Brain microvascular endothelial cell (primary cell): ENCODE results near the gene TNS1.

Experiments used
- DNase-seq: peaks from one replicate; pipeline ENCODE4 v3.0.0-alpha.2; 2020
- H3K27ac ChIP-seq: fragments of 250-450 bp; sonication (Bioruptor Pico); 2 replicates; pipeline ENCODE4 v1.5.1; 2020; ENCODE audit warnings: mild to moderate bottlenecking, moderate library complexity
- H3K27me3 ChIP-seq: fragments of 250-450 bp; sonication (Bioruptor Pico); replicated peaks from 2 replicates; pipeline ENCODE4 v1.5.1; 2020; ENCODE audit warnings: mild to moderate bottlenecking
- H3K36me3 ChIP-seq: fragments of 250-450 bp; sonication (Bioruptor Pico); replicated peaks from 2 replicates; pipeline ENCODE4 v1.5.1; 2020; ENCODE audit warnings: mild to moderate bottlenecking
- H3K4me3 ChIP-seq: 2 replicates; pipeline ENCODE4 v1.5.1; 2011; ENCODE audit warnings: low read depth, mild to moderate bottlenecking, control low read depth, low read length, moderate library complexity
- in situ Hi-C: cut with HindIII; loops from 2 replicates; pipeline ENCODE4 v1.10.0; 2017; ENCODE audit warnings: low sequenced_read_pairs, low pct_ligation_motif_present
- TF ChIP-seq, protein P1 (sequence below): IDR thresholded peaks from 2 replicates; pipeline ENCODE4 v1.5.1; 2011; ENCODE audit warnings: low read depth, mild to moderate bottlenecking, moderate library complexity, low read length, control low read depth, inconsistent platforms; ENCODE audit errors: missing control alignments

The TNS1 gene

DNA sequence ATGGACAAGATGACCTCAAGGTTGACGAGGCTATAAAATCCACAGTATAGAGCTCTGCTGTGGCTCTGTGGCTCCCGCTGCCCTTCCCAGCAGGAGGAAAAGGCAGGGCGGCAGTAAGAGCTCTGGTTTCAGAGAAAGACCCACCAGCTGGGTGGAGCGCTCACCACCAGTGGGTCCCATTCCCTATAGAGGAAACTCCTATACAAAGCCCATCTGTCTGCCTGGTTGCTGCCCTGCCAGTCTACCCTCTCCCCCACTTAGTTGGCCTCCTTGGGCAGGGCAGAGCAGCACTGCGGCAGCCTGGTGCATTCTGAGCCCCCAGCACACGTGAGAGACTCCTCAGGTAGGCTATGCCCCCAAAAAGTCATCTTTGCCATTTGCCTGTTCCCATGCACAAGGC, 26.5 kb downstream of the TNS1 start:
- TF ChIP-seq, protein P1, sequence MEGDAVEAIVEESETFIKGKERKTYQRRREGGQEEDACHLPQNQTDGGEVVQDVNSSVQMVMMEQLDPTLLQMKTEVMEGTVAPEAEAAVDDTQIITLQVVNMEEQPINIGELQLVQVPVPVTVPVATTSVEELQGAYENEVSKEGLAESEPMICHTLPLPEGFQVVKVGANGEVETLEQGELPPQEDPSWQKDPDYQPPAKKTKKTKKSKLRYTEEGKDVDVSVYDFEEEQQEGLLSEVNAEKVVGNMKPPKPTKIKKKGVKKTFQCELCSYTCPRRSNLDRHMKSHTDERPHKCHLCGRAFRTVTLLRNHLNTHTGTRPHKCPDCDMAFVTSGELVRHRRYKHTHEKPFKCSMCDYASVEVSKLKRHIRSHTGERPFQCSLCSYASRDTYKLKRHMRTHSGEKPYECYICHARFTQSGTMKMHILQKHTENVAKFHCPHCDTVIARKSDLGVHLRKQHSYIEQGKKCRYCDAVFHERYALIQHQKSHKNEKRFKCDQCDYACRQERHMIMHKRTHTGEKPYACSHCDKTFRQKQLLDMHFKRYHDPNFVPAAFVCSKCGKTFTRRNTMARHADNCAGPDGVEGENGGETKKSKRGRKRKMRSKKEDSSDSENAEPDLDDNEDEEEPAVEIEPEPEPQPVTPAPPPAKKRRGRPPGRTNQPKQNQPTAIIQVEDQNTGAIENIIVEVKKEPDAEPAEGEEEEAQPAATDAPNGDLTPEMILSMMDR: no peak
- H3K4me3 ChIP-seq: no peak overlapping the region
- DNase-seq: no peak
- in situ Hi-C loops: no loop called here
- H3K36me3 ChIP-seq: no peaks in the 10 kb centered on the region
- no peak overlapping the region for H3K27ac ChIP-seq
- H3K27me3 ChIP-seq: no peaks in the 10 kb centered on the region

DNA sequence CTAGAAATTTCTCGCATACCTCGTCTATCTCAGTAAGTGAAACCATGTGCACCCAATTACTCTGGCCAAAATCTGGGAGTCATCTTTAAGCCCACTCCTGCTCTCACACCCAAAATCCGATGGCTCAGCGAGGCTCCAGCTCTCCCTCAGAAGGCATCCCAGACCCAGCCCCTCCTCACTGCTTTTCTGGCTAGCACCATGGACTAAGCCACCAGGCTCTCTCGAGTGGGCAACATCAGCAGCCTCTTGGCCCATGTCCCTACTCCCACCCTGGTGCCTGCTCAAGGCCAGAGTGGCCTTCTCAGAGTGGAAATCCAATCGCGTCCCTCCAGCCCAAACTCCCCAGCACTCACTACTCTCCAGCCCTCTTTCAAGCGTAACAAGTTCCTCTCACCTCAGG, 27.2 kb downstream of the TNS1 start:
- in situ Hi-C loops: no loop called here
- Histone ChIP-seq H3K27ac (no peak overlapping the region), H3K36me3 (no peaks in the 10 kb centered on the region), H3K4me3 (no peak overlapping the region), H3K27me3 (no peaks in the 10 kb centered on the region)
- TF ChIP-seq, protein P1: no peak
- no peak for DNase-seq

DNA sequence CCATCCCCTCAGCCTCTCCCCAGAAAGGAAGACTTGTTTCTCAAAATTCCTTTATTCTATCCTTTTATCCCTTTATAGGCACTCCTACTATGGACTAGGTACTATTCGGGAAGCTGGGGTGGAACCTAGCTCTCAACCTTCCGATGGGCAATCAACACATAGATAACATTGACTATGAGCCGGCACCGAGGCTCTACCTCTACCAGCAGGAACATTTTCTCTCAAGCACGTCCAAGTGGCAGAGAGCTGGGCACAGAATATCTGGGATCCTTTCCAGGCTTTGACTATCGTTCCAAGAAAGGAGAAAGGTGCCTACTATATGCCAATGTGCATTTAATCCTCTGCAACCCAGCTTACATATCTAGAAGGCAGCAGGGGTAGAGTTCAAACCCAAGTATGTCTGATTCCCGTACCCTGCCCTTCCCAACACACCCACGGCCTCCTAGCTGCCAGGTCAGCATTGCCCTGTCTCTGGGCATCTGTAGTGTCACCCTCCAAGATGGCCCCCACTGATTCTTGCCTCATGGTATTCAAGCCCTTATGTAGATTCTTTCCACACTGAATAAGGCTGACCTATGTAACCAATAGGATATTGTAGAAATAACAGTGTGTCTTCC, 28.3 kb downstream of the TNS1 start:
- no peak overlapping the region for H3K27ac ChIP-seq
- in situ Hi-C loops: no loop called here
- H3K36me3 ChIP-seq: no peaks in the 10 kb centered on the region
- TF ChIP-seq, protein P1: no peak
- no peak for DNase-seq
- no peak overlapping the region for H3K4me3 ChIP-seq
- H3K27me3 ChIP-seq: no peaks in the 10 kb centered on the region

DNA sequence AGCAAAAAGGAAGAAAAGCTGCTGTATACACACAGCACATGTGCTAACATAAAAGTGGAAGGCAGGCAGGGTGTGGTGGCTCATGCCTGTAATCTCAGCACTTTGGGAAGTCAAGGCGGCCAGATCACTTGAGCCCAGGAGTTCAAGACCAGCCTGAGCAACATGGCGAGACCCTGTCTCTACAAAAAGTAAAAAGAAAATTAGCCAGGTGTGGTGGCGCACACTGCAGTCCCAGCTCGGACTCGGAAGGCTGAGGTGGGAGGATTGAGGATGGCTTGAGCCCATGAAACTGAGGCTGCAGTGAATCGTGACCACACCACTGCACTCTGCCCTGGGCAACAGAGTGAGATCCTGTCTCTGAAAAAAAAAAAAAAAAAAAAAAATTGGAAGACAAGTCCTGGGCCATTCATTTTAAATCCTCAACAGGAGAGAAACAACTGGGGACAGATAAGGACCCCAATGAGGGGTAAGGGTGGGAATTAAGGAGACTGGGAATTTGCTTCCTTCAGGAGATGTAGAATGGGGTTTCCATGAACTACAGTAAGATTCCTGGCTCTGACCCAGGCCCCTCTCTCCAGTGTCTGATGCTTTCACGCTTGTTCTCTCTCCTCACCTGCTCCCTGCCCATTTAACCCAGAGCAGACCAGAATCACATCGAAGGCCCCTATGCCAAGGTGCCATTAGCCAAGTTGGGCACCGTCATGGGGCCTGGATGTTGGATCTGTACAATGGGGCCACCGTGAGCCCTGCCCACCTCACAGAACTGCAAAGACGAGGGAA, 29.6 kb downstream of the TNS1 start:
- TF ChIP-seq, protein P1: no peak
- Histone ChIP-seq H3K36me3 (no peaks in the 10 kb centered on the region), H3K4me3 (no peak overlapping the region), H3K27ac (no peak overlapping the region), H3K27me3 (no peaks in the 10 kb centered on the region)
- in situ Hi-C loops: no loop called here
- DNase-seq: no peak

DNA sequence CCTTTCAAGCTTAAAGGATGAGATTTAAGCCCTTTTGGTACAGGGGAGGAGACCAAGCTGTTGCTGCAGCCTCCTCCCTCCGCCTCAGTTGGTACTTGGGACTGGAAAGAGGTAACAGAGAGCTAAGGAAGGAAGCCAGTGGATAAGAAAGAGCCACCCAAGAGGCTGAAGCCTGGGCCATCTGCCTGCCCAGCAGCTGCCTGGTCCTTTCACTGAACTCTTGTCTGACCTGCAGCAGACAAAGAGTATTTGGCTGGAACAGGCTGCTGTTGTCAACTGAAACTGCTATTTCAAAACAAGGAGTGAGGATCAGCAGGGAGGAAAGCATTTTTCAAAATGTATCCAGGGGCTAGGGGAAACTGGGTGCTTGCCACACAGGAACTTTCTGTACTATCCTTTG, 30.3 kb downstream of the TNS1 start:
- in situ Hi-C loops: no loop called here
- Histone ChIP-seq H3K36me3 (no peaks in the 10 kb centered on the region), H3K4me3 (no peak overlapping the region), H3K27me3 (no peaks in the 10 kb centered on the region), H3K27ac (no peak overlapping the region)
- DNase-seq: no peak
- TF ChIP-seq, protein P1: no peak
